Left lung (tissue), 10 donors: ENCODE measurements around the gene MIS18A. TPM values are rescaled to one million over a fixed set of nuclear protein-coding genes. Genes with fewer than 3 reads are reported as not detected.

Experiments
- ATAC-seq: fragments of 200-7000 bp; cut with Tn5 transposase; one replicate; pipeline ENCODE4 v1.9.1; 2020; ENCODE audit warnings: moderate library complexity
- DNase-seq, 4 donors: peaks; one replicate each; pipeline ENCODE4 v3.0.0-alpha.2; 2013 to 2020
- H3K27ac ChIP-seq, 2 donors: fragments of 200-600 bp; sonication (generic) in 1 of 2; one replicate each; pipeline versions ENCODE4 v1.5.0 to v1.8.0; 2020 to 2021
- H3K27me3 ChIP-seq, 2 donors: fragments of 200-600 bp; sonication (generic) in 1 of 2; one replicate each; pipeline versions ENCODE4 v1.5.0 to v1.8.0; 2020 to 2021
- H3K36me3 ChIP-seq, 2 donors: fragments of 200-600 bp; sonication (generic) in 1 of 2; one replicate each; pipeline versions ENCODE4 v1.5.0 to v1.8.0; 2020 to 2021
- H3K4me1 ChIP-seq, 2 donors: fragments of 200-600 bp; one replicate each; pipeline ENCODE4 v1.8.0; 2021
- H3K4me3 ChIP-seq, 2 donors: fragments of 200-600 bp; sonication (generic) in 1 of 2; one replicate each; pipeline versions ENCODE4 v1.5.0 to v1.8.0; 2020 to 2021; ENCODE audit warnings: mild to moderate bottlenecking in 1 of 2
- H3K9me3 ChIP-seq, 2 donors: fragments of 200-600 bp; sonication (generic) in 1 of 2; one replicate each; pipeline versions ENCODE4 v1.5.0 to v1.8.0; 2020 to 2021
- CTCF ChIP-seq, 2 donors: fragments of 200-600 bp; sonication (generic) in 1 of 2; IDR thresholded peaks; one replicate each; pipeline versions ENCODE4 v1.5.0 to v1.8.0; 2021; ENCODE audit warnings: antibody characterized with exemption in 2 of 2
- intact Hi-C, 2 donors: fragments of 100-400 bp; cut with DNase I; formaldehyde crosslinking; loops; one replicate each; pipeline versions ENCODE4 v1.11.2 to v1.14.2; 2022
- polyA plus RNA-seq, 6 donors: library from polyadenylated mRNA; unstranded; fragments of 120-200 nt; gene quantifications; one replicate each; pipeline ENCODE4 v1.2.1, GENCODE V29; 2013; ENCODE audit not compliant: insufficient read length in 6 of 6
- total RNA-seq, 2 donors: library from RNA; stranded (reverse); fragmentation: NEBNext Ultra II Directional; extraction: Animal tissue kit (Norgen Biotek cat#: 25700); gene quantifications; one replicate each; pipeline ENCODE4 v1.2.1, GENCODE V29; 2021
- donor health status: DM: no; HTN: yes; CAD: no.
- donor health status: DM: no; HTN: no; CAD: no.

The MIS18A gene
- total and polyA plus RNA-seq, 8 donors: 7.0 to 24.0 (median 20.0) TPM

GRCh38 chr21:32257962-32258785 lies 20.7 kb downstream of the MIS18A start:
- Histone ChIP-seq H3K9me3 (no peaks in the 10 kb centered on the region), H3K4me1 (no peaks in the 10 kb centered on the region), H3K27ac (no peak overlapping the region), H3K27me3 (no peaks in the 10 kb centered on the region), H3K4me3 (no peak overlapping the region), H3K36me3 (no peaks in the 10 kb centered on the region)
- intact Hi-C loops: loop anchor here in 1 of 2 donors (5.0 kb wide), 1 partner anchor 386 kb away; the partner anchor contains the start of gene HUNK
- ATAC-seq (peak; percentile 95), DNase-seq (peak in 3 of 4 donors; percentile 50 to 85 (median 67))
- peak; percentile 51 to 61 for TF ChIP-seq CTCF (IDR thresholded peaks at IDR 0.05)

GRCh38 chr21:32256873-32257620 lies 21.8 kb downstream of the MIS18A start:
- intact Hi-C loops: loop anchor here in 1 of 2 donors (5.0 kb wide), 1 partner anchor 385 kb away; the partner anchor contains the start of gene HUNK
- H3K9me3 ChIP-seq: no peaks in the 10 kb centered on the region
- no peaks in the 10 kb centered on the region for H3K4me1 ChIP-seq
- ATAC-seq (peak; percentile 72), DNase-seq (peak in 3 of 4 donors; percentile 65 to 92 (median 80))
- no peak for TF ChIP-seq CTCF (IDR thresholded peaks at IDR 0.05)
- no peak overlapping the region for H3K4me3 ChIP-seq
- H3K36me3 ChIP-seq: no peaks in the 10 kb centered on the region
- H3K27me3 ChIP-seq: no peaks in the 10 kb centered on the region
- peak overlapping the region in 1 of 2 donors; percentile 16 for H3K27ac ChIP-seq

GRCh38 chr21:32256251-32256650 lies 22.6 kb downstream of the MIS18A start:
- ATAC-seq: no peak
- intact Hi-C loops: loop anchor here in 1 of 2 donors (5.0 kb wide), 1 partner anchor 384 kb away; the partner anchor contains the start of gene HUNK
- DNase-seq: no peak
- Histone ChIP-seq H3K27ac (peak overlapping the region in 1 of 2 donors; percentile 16), H3K27me3 (no peaks in the 10 kb centered on the region), H3K9me3 (no peaks in the 10 kb centered on the region), H3K36me3 (no peaks in the 10 kb centered on the region), H3K4me3 (no peak overlapping the region), H3K4me1 (no peaks in the 10 kb centered on the region)
- no peak for TF ChIP-seq CTCF (IDR thresholded peaks at IDR 0.05)

- Histone ChIP-seq H3K27me3 (no peaks in the 10 kb centered on the region), H3K4me3 (no peak overlapping the region), H3K36me3 (no peaks in the 10 kb centered on the region), H3K27ac (no peak overlapping the region), H3K4me1 (no peaks in the 10 kb centered on the region), H3K9me3 (no peaks in the 10 kb centered on the region)
- peak; percentile 15 for ATAC-seq
- TF ChIP-seq CTCF (IDR thresholded peaks at IDR 0.05): no peak
- intact Hi-C loops: no loop called here
- no peak for DNase-seq
Measured at GRCh38 chr21:32253215-32253641, 25.6 kb downstream of the MIS18A start.

- TF ChIP-seq CTCF (IDR thresholded peaks at IDR 0.05): no peak
- H3K27ac ChIP-seq: no peak overlapping the region
- no peaks in the 10 kb centered on the region for H3K9me3 ChIP-seq
- H3K4me3 ChIP-seq: no peak overlapping the region
- no peaks in the 10 kb centered on the region for H3K27me3 ChIP-seq
- no peak for DNase-seq
- no peaks in the 10 kb centered on the region for H3K36me3 ChIP-seq
- no peaks in the 10 kb centered on the region for H3K4me1 ChIP-seq
- no peak for ATAC-seq
- intact Hi-C loops: no loop called here
Measured at GRCh38 chr21:32252136-32252535, 26.7 kb downstream of the MIS18A start.
